Activated CD4-positive, alpha-beta T cell treated with anti-CD3 and anti-CD28 coated beads, Interleukin-2, amount 50 U/mL, for 48 hours (primary cell): ENCODE measurements around the gene ANO1.

Experiments used
- DNase-seq, 2 experiments: peaks; one replicate each; pipeline ENCODE4 v3.0.0-alpha.2; 2020

ANO1 gene

GRCh38 chr11:70170596-70171210 is 92.6 kb downstream of the ANO1 start:
- DNase-seq = no peak

GRCh38 chr11:70173018-70173417 is 94.9 kb downstream of the ANO1 start:
- DNase-seq = no peak

GRCh38 chr11:70174547-70175235 is 96.6 kb downstream of the ANO1 start:
- no peak for DNase-seq

- DNase-seq = no peak
These were observed 97.2 kb downstream of the ANO1 start for GRCh38 chr11:70175236-70175698.

GRCh38 chr11:70176940-70177689 is 99.0 kb downstream of the ANO1 start:
- DNase-seq = peak; percentile 66 to 69

GRCh38 chr11:70180906-70181305 is 102.8 kb downstream of the ANO1 start:
- no peak for DNase-seq

GRCh38 chr11:70182266-70182665 is 104.1 kb downstream of the ANO1 start:
- no peak for DNase-seq

- DNase-seq = no peak
These were observed 104.9 kb downstream of the ANO1 start for GRCh38 chr11:70183032-70183431.

- DNase-seq = no peak
These were observed 105.5 kb downstream of the ANO1 start for GRCh38 chr11:70183483-70184176.

- no peak for DNase-seq
These were observed 106.3 kb downstream of the ANO1 start for GRCh38 chr11:70184396-70184795.

GRCh38 chr11:70185348-70186055 is 107.4 kb downstream of the ANO1 start:
- DNase-seq = no peak

GRCh38 chr11:70186420-70186819 is 108.3 kb downstream of the ANO1 start:
- no peak for DNase-seq

- DNase-seq = no peak
These were observed 108.8 kb downstream of the ANO1 start for GRCh38 chr11:70186936-70187335.

GRCh38 chr11:70187771-70188170 is 109.7 kb downstream of the ANO1 start:
- no peak for DNase-seq

- no peak for DNase-seq
These were observed 111.5 kb downstream of the ANO1 start for GRCh38 chr11:70189622-70190021.

GRCh38 chr11:70191495-70192140 is 113.5 kb downstream of the ANO1 start:
- peak; percentile 73 to 76 for DNase-seq

- DNase-seq = no peak
These were observed 114.7 kb downstream of the ANO1 start for GRCh38 chr11:70192666-70193410.

GRCh38 chr11:70193411-70194292 is 115.5 kb downstream of the ANO1 start:
- no peak for DNase-seq

- no peak for DNase-seq
These were observed 117.0 kb downstream of the ANO1 start for GRCh38 chr11:70194792-70195791.
